ENCODE results near the gene ERI3.
A peak's percentile ranks its signal among the peaks of the same experiment; 100 is the strongest.
"Not testable (repeated sequence)": the region's sequence is repeated elsewhere in the genome, so short reads cannot be mapped to it uniquely, and the experiment has no call there.

The ERI3 gene

DNA sequence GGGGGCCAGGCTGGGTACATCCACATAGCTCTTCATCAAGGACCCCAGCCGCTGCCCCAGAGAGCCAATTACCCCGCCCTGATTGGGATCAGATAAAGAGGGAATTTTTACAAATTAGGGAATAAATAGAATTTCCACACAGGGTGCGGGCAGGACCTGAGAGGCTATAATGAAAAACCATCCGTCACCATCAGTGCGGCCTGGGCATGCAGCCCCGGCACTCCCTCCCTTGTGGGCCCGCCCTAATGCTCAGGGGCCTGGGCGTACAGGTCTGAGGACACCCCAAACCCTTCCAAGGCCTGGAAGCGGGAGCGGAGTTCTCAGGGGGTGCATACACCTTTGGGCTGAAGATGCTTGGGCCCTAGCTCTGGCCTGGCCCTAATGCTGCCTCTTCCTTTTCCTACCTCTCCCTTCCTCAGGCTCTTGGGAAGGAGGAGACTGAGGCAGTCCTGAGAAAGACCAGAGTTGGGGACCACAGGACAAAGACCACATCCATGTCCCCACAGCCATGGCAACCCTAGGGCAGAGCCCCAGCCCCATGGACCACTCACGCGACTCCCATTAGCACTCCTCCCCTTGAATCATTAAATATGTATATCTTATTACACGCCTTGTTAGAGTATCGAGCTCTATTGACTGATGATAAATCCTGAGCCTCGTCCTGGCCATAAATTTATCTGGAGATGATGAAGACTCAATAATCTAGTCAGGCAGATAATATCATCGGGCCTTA lies 125.5 kb downstream of the ERI3 start:
- no peak for DNase-seq

DNA sequence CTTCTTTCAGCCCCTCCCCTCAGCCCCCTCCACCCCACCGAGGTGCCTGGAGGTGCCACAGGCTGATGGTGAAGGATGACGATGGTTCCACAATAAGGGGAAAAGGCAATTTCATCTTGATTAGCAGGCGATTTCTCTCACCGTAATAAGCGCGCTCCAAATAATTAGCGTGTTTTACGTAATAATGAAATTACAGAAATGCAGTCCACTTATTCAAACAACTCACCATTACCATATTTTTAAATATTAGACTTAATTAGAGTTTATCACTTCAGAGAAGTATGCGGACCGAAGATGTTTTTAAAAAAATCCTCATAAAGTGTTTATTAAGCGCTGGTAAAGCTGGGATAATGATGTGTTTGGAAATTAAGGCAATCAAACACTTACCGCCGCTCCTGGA lies 126.8 kb downstream of the ERI3 start:
- DNase-seq: no peak

DNA sequence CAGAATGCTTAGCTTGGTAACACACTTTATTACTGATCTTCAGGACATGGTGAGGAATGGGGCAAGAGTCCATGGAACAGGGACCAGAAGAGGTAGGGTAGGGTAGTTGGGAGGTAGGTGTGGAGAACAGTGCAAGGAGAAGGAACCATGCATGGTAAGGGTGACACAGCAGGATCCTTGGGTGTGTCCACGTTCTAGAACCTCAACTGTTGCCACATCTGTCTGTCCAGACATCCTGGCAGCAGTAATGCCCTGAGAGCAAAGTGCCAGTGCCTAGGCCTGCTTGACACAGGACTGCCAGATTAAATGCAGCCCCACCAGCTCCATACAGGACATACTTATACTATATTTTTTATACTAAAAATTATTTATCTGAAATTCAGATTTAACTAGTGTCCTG lies 127.8 kb downstream of the ERI3 start:
- DNase-seq: no peak

DNA sequence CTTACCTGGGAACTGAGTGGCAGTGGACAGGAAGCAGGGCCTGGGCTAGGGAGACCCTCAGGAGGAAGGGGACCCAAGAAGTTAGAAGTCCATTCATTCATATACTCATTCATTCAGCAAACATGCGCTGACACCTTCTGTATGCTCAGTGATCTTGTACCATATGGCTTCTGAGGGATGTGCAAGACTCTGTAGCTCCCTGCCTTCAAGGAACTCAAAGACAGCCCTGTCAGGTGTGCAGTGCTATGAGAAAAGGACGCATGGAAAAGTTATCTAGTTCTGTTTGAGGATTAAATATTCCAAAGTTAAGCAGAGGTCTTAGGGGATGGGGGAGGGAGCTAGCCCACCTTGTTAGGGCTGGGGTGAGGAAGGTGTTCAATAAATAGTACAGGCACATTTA lies 129.3 kb downstream of the ERI3 start:
- no peak for DNase-seq

DNA sequence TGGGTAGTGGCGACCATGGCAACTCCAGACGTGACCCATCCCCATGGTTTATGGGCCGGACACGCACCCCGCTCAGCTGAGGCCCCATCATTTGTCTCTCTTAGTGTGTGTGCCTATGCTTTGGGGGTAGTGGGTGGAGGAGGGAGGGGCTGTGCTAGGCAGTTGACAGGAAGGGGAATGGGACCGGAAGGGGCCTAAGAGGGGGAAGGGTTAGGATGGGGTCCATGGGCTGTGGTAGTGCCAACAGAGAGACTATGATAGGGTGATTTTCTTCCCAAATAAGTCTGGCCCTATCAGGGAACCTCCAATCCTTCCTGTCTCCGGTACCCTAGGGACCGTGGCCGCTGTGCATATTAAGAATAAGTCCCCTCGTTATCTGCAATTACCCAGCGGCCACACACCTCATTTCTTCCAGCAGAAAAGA lies 131.9 kb downstream of the ERI3 start:
- no peak for DNase-seq

DNA sequence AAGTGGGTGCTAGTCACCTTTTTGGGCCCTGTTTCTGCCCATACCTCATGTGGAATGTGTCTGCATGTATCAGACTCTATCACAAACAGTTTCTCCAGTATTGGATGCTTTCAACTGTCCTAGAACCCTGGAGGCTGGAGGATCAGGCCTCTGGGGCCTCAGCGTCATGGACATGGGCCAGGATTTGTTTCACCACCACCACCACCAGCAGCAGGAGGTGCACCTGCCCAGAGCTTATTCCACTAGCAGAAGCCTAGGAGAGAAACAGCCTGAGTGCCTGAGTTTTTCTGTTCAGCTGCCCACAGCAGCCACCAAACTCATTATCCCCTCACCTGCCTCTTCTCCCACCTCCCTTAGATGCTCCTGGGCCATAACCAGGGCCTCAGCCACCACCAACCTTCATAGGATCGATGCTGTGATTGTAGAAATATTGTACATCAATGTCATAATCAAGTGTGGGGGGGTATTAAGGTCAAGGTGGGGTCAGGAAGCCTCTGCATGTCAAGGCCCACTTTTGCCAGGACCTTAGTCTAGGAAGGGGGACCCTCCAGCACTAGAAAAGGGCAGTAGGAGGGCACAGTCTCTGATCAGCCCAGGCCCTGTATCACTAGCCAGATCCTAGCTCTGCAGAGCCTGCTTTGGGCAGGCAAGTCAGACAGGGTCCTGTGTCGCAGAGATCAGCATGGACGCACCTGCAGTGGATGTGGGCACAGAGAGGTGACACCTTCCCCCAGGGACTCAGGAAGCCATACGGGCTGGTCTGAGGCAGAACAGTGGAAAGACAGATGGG lies 132.5 kb downstream of the ERI3 start:
- no peak for DNase-seq

DNA sequence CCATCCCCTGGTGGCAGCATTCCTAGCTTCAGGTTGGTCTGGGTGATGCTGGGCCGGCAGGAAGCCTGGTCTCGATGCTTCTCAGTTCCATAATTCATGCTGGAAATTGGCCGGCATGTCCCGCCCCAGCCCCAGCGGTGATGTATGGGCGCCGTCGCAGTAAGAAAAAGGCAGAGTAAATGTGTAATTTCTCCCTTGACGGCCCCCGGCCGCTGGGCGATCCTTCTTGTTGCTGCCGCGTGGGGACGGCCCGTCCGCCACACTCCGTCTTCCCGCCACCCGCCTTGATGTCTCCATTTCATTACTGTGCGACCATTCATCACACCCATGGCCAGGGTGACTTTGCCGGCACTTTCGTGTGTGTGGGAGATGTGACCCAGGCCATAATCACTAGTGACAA lies 133.3 kb downstream of the ERI3 start:
- no peak for DNase-seq

DNA sequence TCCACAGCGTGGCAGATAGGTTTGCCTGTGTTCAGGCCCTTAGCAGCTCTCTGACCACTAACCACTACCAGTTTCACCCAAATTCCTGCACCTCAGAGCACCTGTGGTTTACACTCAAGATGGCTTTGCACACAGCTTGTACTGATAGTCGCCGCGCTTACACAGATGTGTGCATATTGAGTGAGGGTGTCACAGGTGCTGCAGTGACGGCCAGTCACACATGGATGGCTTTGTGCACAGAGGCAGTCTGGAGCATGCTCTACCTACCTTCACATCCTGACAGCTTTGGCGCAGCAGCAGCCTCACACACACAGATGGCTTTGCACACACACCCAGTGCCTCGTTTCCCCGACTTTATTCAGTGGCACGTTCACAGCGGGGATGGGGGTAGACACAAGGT lies 134.3 kb downstream of the ERI3 start:
- DNase-seq: no peak

DNA sequence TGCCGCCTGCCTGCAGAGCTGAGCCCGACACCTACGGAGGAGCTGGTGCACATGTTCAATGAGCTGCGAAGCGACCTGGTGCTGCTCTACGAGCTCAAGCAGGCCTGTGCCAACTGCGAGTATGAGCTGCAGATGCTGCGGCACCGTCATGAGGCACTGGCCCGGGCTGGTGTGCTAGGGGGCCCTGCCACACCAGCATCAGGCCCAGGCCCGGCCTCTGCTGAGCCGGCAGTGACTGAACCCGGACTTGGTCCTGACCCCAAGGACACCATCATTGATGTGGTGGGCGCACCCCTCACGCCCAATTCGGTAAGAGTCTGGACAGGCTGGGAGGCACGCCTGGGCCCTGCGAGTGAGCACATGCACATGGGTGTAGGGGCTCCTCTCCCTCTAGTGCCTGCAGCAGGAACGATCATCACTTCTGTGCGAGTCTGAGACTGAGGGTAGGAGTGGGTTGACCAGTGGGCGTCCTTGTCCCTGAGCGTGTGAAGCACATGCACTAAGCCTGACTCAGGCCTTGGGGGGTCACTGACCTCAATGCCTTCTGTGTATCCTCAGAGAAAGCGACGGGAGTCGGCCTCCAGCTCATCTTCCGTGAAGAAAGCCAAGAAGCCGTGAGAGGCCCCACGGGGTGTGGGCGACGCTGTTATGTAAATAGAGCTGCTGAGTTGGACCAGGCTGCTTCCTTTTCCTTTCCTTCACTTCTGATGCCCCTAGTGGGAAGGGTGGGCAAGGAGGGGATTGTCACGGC lies 134.9 kb downstream of the ERI3 start:
- DNase-seq: no peak

DNA sequence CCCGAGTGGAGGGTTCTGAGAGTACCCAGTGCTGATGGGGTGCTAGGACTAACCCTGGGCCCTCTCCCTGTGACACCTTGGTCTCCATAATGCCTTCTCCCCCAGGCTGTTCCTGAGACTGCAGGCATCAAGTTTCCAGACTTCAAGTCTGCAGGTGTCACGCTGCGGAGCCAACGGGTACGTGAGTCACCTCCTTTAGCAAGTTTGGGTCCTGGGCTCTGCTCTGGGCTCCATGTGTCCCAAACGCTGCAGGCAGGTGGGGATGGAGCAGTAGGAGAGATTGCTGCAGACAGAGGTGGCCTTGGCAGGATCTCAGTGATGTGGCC lies 135.8 kb downstream of the ERI3 start:
- DNase-seq: no peak

DNA sequence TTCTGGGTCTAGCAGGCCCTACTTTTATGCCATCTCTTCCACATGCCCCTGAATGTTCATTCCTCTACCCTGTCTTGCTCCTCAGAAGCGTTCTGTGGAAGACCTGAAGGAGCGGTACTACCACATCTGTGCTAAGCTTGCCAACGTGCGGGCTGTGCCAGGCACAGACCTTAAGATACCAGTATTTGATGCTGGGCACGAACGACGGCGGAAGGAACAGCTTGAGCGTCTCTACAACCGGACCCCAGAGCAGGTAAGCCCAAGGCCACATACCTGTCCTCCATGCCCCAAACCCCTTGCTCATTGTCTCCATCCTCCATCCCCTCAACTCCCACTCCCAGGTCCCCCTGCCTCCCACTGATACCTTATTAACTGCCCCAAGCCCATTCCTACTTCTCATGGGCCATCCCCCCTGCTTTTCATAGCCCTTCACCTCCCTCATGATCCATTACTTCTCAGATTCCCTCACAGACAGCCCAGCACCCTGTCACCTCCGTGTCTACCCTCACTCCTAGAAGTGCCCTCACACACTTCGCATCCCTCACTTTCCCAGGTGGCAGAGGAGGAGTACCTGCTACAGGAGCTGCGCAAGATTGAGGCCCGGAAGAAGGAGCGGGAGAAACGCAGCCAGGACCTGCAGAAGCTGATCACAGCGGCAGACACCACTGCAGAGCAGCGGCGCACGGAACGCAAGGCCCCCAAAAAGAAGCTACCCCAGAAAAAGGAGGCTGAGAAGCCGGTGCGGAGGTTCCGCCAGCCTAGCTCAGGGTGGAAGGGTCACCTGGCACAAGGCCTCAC lies 136.4 kb downstream of the ERI3 start:
- no peak for DNase-seq

DNA sequence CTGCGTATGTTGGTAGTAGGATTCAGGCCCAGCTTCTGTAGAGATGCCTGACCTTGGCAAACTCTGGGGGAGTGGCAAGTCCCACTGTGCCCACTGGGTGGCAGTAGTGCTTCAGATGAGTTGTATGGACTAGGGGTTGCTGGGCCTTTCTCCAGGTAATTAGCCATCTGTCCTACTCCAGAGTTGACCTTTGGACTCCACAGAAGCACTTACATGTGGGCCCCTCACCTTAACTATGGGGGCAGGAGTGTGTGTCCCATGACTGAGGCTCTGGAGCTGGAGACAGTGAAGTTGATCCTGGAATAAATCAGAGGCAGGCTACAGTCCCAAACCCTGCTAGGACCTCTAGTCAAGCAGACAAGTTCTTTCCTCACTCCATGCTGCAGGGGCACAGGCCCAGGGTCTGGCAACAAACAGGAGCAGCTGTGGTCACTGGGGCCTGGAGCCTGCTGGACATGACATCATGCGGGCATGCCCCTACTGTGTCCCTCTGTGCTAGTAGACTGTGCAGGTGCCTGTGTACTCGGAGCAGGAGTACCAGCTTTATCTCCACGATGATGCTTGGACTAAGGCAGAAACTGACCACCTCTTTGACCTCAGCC lies 137.1 kb downstream of the ERI3 start:
- DNase-seq: no peak

DNA sequence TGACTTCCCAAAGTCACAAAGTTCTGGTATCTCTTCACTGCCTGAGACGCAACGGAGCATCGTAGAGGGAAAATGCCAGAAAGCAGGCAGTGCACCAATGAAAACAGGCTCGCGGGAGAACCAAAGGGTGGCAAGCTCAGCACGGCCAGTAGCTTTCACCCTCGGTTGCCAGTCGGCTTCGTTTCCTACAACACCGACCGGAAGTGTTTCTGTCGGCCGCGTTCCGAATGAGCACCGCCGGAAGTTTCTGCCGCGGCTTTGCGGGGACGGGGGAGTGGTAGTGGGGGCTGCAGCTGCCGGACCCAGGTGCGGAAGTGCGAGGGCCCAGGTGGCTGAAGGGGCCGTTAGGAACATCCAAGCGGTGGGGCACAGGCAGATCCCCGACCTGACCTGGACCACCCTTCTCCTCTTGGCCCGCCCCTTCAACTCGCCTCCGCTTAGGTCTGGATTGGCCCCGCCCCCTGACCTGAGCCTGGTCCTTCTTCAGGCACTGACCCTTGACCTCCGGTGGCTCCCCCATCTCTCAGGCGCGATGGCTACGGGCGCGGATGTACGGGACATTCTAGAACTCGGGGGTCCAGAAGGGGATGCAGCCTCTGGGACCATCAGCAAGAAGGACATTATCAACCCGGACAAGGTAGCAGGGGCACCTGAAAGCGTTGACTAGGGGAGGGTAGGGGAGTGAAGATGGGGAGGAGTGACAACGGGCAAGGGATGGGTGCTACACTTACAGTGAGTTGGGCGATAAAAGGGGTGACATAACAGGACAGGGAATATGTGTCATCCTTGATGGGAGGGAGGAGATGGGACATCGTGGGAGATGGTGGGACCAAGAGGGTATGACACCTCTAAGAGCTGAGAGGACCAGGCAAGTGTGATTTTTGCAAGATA lies 141.6 kb downstream of the ERI3 start, which contains the start of gene DMAP1:
DMAP1 (plus strand) TSS at position 250 of the 891 bp plus-strand sequence; CDS start at position 533, 283 bp downstream.
- peak; percentile 60 for DNase-seq

DNA sequence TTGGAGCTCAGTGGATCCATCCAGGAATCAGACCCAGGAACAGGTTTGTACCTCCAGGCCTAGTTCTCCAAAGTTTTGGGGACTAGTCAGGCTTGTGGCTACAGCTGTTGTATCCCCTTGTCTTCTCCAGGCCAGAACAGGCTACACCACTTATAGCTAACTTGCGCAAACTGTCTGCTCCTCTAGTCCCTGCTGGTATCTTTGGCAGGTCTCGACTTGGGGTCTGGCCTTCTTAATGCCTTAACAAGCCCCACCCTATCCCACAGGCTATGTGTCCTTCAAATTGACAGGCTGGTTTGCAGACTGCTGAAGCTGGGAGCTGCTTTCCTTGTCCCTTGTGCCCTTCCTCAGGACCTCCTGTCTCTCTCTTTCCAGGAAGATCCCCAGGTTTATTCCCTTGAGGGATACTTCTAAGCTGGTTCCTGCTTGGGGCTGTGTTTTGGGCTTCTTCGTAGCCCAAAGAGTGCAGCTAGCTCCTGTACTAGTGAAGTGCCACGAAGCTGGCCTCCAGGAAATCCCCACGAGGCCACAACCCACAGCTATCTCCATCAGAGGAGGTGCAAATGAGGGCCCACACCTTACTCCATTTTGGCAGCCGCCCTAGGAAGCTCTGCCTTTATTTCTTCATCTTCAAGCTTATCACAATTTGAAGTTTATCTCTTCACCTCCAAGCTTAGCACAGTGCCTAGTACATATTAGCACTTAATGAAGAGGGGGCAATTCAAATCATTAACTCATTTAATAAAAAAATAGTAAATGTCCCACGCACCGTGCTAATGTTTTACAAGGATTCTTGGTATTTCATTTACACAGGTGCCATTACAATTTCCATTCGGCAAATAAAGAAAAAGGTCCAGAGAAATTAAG lies 142.5 kb downstream of the ERI3 start:
- DNase-seq: no peak

DNA sequence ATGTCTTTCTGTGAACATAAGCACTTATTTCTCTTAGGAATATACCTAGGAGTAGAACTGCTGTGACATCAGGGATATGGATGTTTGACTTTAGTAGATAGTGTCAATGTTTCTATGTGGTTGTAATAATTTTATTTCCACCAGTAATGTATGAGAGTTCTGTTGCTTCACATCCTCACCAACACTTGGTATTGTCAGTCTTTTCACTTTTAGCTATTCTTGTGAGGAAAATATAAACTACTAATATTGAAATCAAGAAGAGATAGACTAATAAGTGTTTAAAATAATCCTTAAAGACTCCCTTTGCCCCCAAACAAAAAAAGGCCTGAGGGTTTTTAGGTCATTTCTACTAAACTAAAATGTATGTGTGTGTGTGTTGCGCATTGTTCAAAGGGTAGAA lies 144.5 kb downstream of the ERI3 start:
- no peak for DNase-seq

DNA sequence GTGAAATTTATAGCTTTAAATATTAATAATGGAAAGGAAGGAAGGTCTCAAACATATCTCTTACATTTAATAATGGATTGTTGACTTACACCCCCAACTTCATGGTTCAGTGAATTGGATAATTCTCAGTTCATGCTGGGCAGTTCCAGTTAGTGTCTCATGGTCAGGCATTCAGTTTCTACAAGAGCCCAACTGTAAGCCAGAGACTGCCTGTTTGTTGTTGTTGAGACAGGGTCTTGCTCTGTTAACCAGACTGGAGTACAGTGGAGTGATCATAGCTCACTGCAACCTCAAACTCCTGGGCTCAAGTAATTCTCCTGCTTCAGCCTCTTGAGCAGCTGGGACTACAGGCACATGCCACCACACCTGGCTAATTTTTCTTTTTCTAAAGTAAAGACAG lies 146.8 kb downstream of the ERI3 start:
- no peak for DNase-seq

DNA sequence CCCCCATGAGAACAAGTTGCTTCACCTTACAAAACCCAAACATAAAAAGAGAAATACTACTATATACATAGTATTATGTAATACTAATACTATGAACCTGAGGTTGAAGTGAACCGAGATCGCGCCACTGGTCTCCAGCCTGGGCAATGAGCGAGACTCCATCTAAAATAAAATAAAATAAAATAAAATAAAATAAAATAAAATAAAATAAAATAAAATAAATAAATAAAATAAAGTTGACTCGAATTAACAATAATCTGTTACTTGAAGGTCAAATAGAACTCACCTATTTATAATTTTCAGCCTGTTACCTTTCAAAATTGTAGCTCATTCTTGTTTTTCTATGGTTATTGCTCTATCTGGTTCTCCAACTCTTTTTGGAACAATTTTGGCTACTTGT lies 148.5 kb downstream of the ERI3 start:
- DNase-seq: not testable (repeated sequence)

DNA sequence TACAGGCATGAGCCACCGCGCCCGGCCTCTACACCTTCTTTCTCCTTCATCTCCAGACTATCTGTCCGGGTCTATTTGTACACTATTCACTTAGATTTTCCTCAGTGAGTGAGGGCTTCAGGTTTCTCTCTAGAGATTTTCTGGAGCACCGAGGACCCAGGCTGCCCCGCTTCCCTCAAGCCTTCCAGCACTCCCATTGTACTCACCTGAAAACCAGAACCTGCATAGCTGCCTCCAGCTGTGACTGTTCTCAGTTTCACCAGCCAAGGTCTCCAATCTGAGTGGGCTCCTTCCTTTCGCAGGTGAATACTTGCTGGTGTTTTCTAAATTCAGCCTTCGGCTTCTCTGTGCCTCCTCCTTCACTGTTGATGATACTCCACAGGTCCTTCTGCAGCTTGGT lies 154.7 kb downstream of the ERI3 start:
- DNase-seq: no peak

DNA sequence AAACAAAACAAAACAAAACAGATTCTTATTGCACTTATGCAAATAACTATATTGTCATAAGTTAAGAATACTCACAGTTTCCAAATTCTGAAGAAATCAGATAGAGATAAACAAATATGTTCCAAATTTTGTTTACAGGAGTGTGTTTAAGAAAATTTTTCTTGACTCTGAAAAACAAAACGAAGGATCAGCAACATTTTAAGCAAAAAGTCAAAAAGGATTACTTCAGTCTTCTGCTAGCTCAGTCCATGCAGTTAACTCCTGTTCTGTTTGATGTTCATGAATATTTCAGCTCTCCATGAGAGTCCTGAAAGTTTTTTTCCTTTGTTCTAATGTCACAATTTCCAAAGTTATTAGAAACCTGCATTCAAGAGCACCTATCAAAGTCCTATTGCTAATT lies 180.4 kb downstream of the ERI3 start:
- no peak for DNase-seq
